Retinal pigment epithelial cell (primary cell): ENCODE measurements around the gene CAB39.

ENCODE experiments used
- DNase-seq: peaks from one replicate; pipeline ENCODE4 v3.0.0-alpha.2; 2010; ENCODE audit warnings: low read depth
- H3K4me3 ChIP-seq: 2 replicates; pipeline ENCODE4 v1.5.1; 2011; ENCODE audit warnings: mild to moderate bottlenecking, low read length, control low read depth, moderate library complexity
- CTCF ChIP-seq: conservative IDR thresholded peaks from 2 replicates; pipeline ENCODE4 v1.5.1; 2011; ENCODE audit warnings: low read depth, low read length, control low read depth, inconsistent platforms

CAB39 gene

GRCh38 chr2:230737300-230737699, 24.7 kb downstream of the CAB39 start:
- H3K4me3 ChIP-seq, result no peak overlapping the region
- no peak for TF ChIP-seq CTCF
- no peak for DNase-seq

- DNase-seq, result no peak
- no peak for TF ChIP-seq CTCF
- H3K4me3 ChIP-seq, result no peak overlapping the region
Measured at GRCh38 chr2:230737791-230738226, 25.2 kb downstream of the CAB39 start.

GRCh38 chr2:230738391-230738811, 25.8 kb downstream of the CAB39 start:
- H3K4me3 ChIP-seq, result no peak overlapping the region
- no peak for DNase-seq
- TF ChIP-seq CTCF, result no peak

- DNase-seq, result no peak
- TF ChIP-seq CTCF, result no peak
- no peak overlapping the region for H3K4me3 ChIP-seq
Measured at GRCh38 chr2:230738924-230739323, 26.3 kb downstream of the CAB39 start.

GRCh38 chr2:230739961-230740360, 27.3 kb downstream of the CAB39 start:
- H3K4me3 ChIP-seq, result no peak overlapping the region
- no peak for DNase-seq
- TF ChIP-seq CTCF, result no peak

GRCh38 chr2:230742781-230743180, 30.1 kb downstream of the CAB39 start:
- no peak for DNase-seq
- no peak for TF ChIP-seq CTCF
- H3K4me3 ChIP-seq, result no peak overlapping the region

GRCh38 chr2:230746213-230746612, 33.6 kb downstream of the CAB39 start:
- no peak for DNase-seq
- H3K4me3 ChIP-seq, result no peak overlapping the region
- TF ChIP-seq CTCF, result no peak
